PC-9 (cell line): ENCODE measurements around the gene COMT. TPM values are rescaled to one million over a fixed set of nuclear protein-coding genes. Genes with fewer than 3 reads are reported as not detected.

Experiments
- BruUV-seq: library from RNA; stranded (reverse); fragments of 400-500 nt; replicated peaks from 2 replicates; lab custom pipeline; 2021; lab: Mats Ljungman, UMichigan
- CTCF ChIA-PET: fragments of 300-600 bp; sonication (Branson Sonifier 250); formaldehyde crosslinking; loops from one replicate; lab custom pipeline; 2022; ENCODE audit warnings: antibody characterized with exemption; lab: Charles Lee
- POLR2A ChIA-PET: fragments of 300-600 bp; sonication (Branson Sonifier 250); formaldehyde crosslinking; loops from one replicate; lab custom pipeline; 2022; ENCODE audit warnings: antibody characterized with exemption; ENCODE audit not compliant: unreplicated experiment; lab: Charles Lee
- DNase-seq, 2 experiments: peaks; one replicate each; pipeline versions ENCODE4 v3.0.0 to v3.0.0-alpha.2; 2015 to 2022; ENCODE audit warnings: mixed read lengths in 1 of 2
- H2AFZ ChIP-seq: fragments of 200-600 bp; sonication (generic); 2 replicates; pipeline ENCODE4 v1.8.1; 2017; ENCODE audit warnings: antibody characterized with exemption
- H3F3A ChIP-seq: fragments of 200-600 bp; sonication (generic); 2 replicates; pipeline ENCODE4 v1.8.1; 2017; ENCODE audit warnings: antibody characterized with exemption, mild to moderate bottlenecking, low read depth; ENCODE audit not compliant: insufficient read depth
- H3K27ac ChIP-seq: fragments of 200-600 bp; sonication (generic); 2 replicates; pipeline ENCODE4 v1.6.1; 2016; ENCODE audit warnings: mixed run types
- H3K27me3 ChIP-seq: fragments of 200-600 bp; sonication (generic); 2 replicates; pipeline ENCODE4 v1.6.1; 2016; ENCODE audit warnings: low read depth, mixed run types; ENCODE audit not compliant: insufficient read depth
- H3K36me3 ChIP-seq: fragments of 200-600 bp; sonication (generic); 2 replicates; pipeline ENCODE4 v1.6.1; 2016; ENCODE audit warnings: low read depth, mixed run types
- H3K4me1 ChIP-seq: fragments of 200-600 bp; sonication (generic); replicated peaks from 2 replicates; pipeline ENCODE4 v1.6.1; 2016; ENCODE audit warnings: mixed run types; ENCODE audit not compliant: insufficient read depth
- H3K4me2 ChIP-seq: fragments of 200-600 bp; sonication (generic); 2 replicates; pipeline ENCODE4 v1.6.1; 2017; ENCODE audit warnings: mixed run types
- H3K4me3 ChIP-seq: fragments of 200-600 bp; sonication (generic); 2 replicates; pipeline ENCODE4 v1.6.1; 2016; ENCODE audit warnings: mixed run types
- H3K79me2 ChIP-seq: fragments of 200-600 bp; sonication (generic); 2 replicates; pipeline ENCODE4 v1.6.1; 2017; ENCODE audit warnings: low read depth, mixed run types
- H3K9me2 ChIP-seq: fragments of 200-600 bp; sonication (generic); 2 replicates; pipeline ENCODE4 v1.8.1; 2017; ENCODE audit warnings: mild to moderate bottlenecking; ENCODE audit not compliant: insufficient read depth
- H3K9me3 ChIP-seq: fragments of 200-600 bp; sonication (generic); 2 replicates; pipeline ENCODE4 v1.8.1; 2016; ENCODE audit warnings: low read depth; ENCODE audit not compliant: insufficient read depth
- H4K20me1 ChIP-seq: fragments of 200-600 bp; sonication (generic); 2 replicates; pipeline ENCODE4 v1.8.1; 2017; ENCODE audit not compliant: insufficient read depth
- CTCF ChIP-seq: fragments of 200-600 bp; sonication (generic); conservative IDR thresholded peaks from 2 replicates; pipeline ENCODE4 v1.6.1; 2017; ENCODE audit warnings: mixed run types, antibody characterized with exemption, mild to moderate bottlenecking, moderate library complexity
- EZH2 ChIP-seq: fragments of 200-600 bp; sonication (generic); IDR thresholded peaks from 2 replicates; pipeline ENCODE4 v1.8.0; 2017; ENCODE audit warnings: antibody characterized with exemption, low read depth
- intact Hi-C: fragments of 100-400 bp; cut with micrococcal nuclease; formaldehyde crosslinking; loops from one replicate; pipeline ENCODE4 v1.10.0; 2022; ENCODE audit not compliant: unreplicated experiment
- total RNA-seq: library from RNA; stranded (reverse); gene quantifications from 2 replicates; pipeline ENCODE4 v1.2.3, GENCODE V29; 2021

COMT gene
- total RNA-seq, 1 experiment from 2014 or later: 99.9 TPM

GRCh38 chr22:19971276-19972124 is 29.9 kb downstream of the COMT start:
- POLR2A ChIA-PET: interaction anchor here (0.6 kb wide), 1 partner anchor 42 kb away, joined by 4 read pairs; no protein-coding TSS in a partner anchor
- no peaks in the 10 kb centered on the region for H3K36me3 ChIP-seq
- CTCF ChIA-PET: no interaction called here

GRCh38 chr22:19972251-19972650 is 30.7 kb downstream of the COMT start:
- H3K27me3 ChIP-seq: no peaks in the 10 kb centered on the region
- POLR2A ChIA-PET: no interaction called here
- H3F3A ChIP-seq: peaks cover 14% of the 10 kb centered on the region; the same call in 1 of the 2 replicates
- H3K27ac ChIP-seq: no peak overlapping the region
- H3K4me1 ChIP-seq: peaks cover 17% of the 10 kb centered on the region
- H3K4me2 ChIP-seq: no peak overlapping the region
- no peak for DNase-seq
- H4K20me1 ChIP-seq: no peaks in the 10 kb centered on the region
- no peaks in the 10 kb centered on the region for H3K9me3 ChIP-seq
- H2AFZ ChIP-seq: no peak overlapping the region
- H3K4me3 ChIP-seq: no peak overlapping the region
- CTCF ChIA-PET: no interaction called here
- intact Hi-C loops: no loop called here
- BruUV-seq: no TSS peak
- no peaks in the 10 kb centered on the region for H3K9me2 ChIP-seq
- TF ChIP-seq CTCF: no peak
- no peak for TF ChIP-seq EZH2
- H3K79me2 ChIP-seq: no peaks in the 10 kb centered on the region
- H3K36me3 ChIP-seq: no peaks in the 10 kb centered on the region

More at GRCh38 chr22:19971276-19972124, 29.9 kb downstream of the COMT start:
- Histone ChIP-seq H3K4me2 (no peak overlapping the region), H3K9me3 (no peaks in the 10 kb centered on the region), H3K27ac (no peak overlapping the region), H3K4me1 (peaks cover 17% of the 10 kb centered on the region), H3K9me2 (no peaks in the 10 kb centered on the region), H3K79me2 (no peaks in the 10 kb centered on the region), H4K20me1 (no peaks in the 10 kb centered on the region), H3K4me3 (no peak overlapping the region), H3K27me3 (no peaks in the 10 kb centered on the region), H2AFZ (no peak overlapping the region), H3F3A (peaks cover 14% of the 10 kb centered on the region; the same call in 1 of the 2 replicates)
- no TSS peak for BruUV-seq
- DNase-seq: no peak
- intact Hi-C loops: no loop called here
- TF ChIP-seq EZH2 (no peak), CTCF (no peak)

GRCh38 chr22:19972652-19973550 is 31.3 kb downstream of the COMT start:
- Histone ChIP-seq H3K4me3 (no peak overlapping the region), H3F3A (peaks cover 14% of the 10 kb centered on the region; the same call in 1 of the 2 replicates), H3K79me2 (no peaks in the 10 kb centered on the region), H3K27ac (no peak overlapping the region), H2AFZ (no peak overlapping the region), H3K27me3 (no peaks in the 10 kb centered on the region), H3K36me3 (no peaks in the 10 kb centered on the region), H4K20me1 (no peaks in the 10 kb centered on the region), H3K9me2 (no peaks in the 10 kb centered on the region), H3K4me1 (peaks cover 17% of the 10 kb centered on the region), H3K4me2 (no peak overlapping the region), H3K9me3 (no peaks in the 10 kb centered on the region)
- POLR2A ChIA-PET: no interaction called here
- TF ChIP-seq CTCF (no peak), EZH2 (no peak)
- BruUV-seq: no TSS peak
- no peak for DNase-seq
- CTCF ChIA-PET: no interaction called here
- intact Hi-C loops: no loop called here
